MM.1S (cell line): Measurements from ENCODE around the gene PLEKHB1.

Experiments
- DNase-seq: peaks from one replicate; pipeline ENCODE4 v3.0.0-alpha.2; 2015
- H2AFZ ChIP-seq: fragments of 300-600 bp; sonication (generic); 2 replicates; pipeline ENCODE4 v1.6.0; 2016; ENCODE audit warnings: antibody characterized with exemption, low read length
- H3F3A ChIP-seq: fragments of 300-600 bp; sonication (generic); 2 replicates; pipeline ENCODE4 v1.6.1; 2016; ENCODE audit warnings: mild to moderate bottlenecking, antibody characterized with exemption, low read length, moderate library complexity, mixed read lengths; ENCODE audit not compliant: insufficient read depth
- H3K27ac ChIP-seq: fragments of 300-600 bp; sonication (generic); 2 replicates; pipeline ENCODE4 v1.5.1; 2016; ENCODE audit warnings: mild to moderate bottlenecking, low read length
- H3K27me3 ChIP-seq: fragments of 300-600 bp; sonication (generic); replicated peaks from 2 replicates; pipeline ENCODE4 v1.6.0; 2016; ENCODE audit warnings: low read length; ENCODE audit not compliant: insufficient read depth
- H3K36me3 ChIP-seq: fragments of 300-600 bp; sonication (generic); replicated peaks from 2 replicates; pipeline ENCODE4 v1.6.1; 2016; ENCODE audit warnings: mild to moderate bottlenecking, low read length, mixed read lengths; ENCODE audit not compliant: insufficient read depth
- H3K4me1 ChIP-seq: fragments of 300-600 bp; sonication (generic); 2 replicates; pipeline ENCODE4 v1.6.1; 2016; ENCODE audit warnings: low read length, mixed read lengths
- H3K4me2 ChIP-seq: fragments of 300-600 bp; sonication (generic); 2 replicates; pipeline ENCODE4 v1.6.0; 2016; ENCODE audit warnings: low read depth, low read length
- H3K4me3 ChIP-seq: fragments of 300-600 bp; sonication (generic); 2 replicates; pipeline ENCODE4 v1.5.1; 2016; ENCODE audit warnings: low read length, mixed read lengths
- H3K79me2 ChIP-seq: fragments of 300-600 bp; sonication (generic); 2 replicates; pipeline ENCODE4 v1.6.1; 2016; ENCODE audit warnings: mixed run types, low read length, mixed read lengths
- H3K9ac ChIP-seq: fragments of 300-600 bp; sonication (generic); 2 replicates; pipeline ENCODE4 v1.6.1; 2016; ENCODE audit warnings: low read length, mixed read lengths
- H3K9me2 ChIP-seq: fragments of 300-600 bp; sonication (generic); replicated peaks from 2 replicates; pipeline ENCODE4 v1.6.1; 2016; ENCODE audit warnings: mild to moderate bottlenecking, low read length, mixed read lengths; ENCODE audit not compliant: insufficient read depth
- H3K9me3 ChIP-seq: fragments of 300-600 bp; sonication (generic); replicated peaks from 2 replicates; pipeline ENCODE4 v1.6.1; 2016; ENCODE audit warnings: mild to moderate bottlenecking, low read length, mixed read lengths; ENCODE audit not compliant: insufficient read depth
- H4K20me1 ChIP-seq: fragments of 300-600 bp; sonication (generic); 2 replicates; pipeline ENCODE4 v1.6.1; 2016; ENCODE audit warnings: mild to moderate bottlenecking, low read length, moderate library complexity, mixed read lengths; ENCODE audit not compliant: insufficient read depth
- EZH2 ChIP-seq: fragments of 300-600 bp; sonication (generic); optimal IDR thresholded peaks from 2 replicates; pipeline ENCODE3; 2017; ENCODE audit warnings: low read depth, mild to moderate bottlenecking, antibody characterized with exemption, low read length, mixed read lengths
- EZH2phosphoT487 ChIP-seq: fragments of 300-600 bp; sonication (generic); IDR thresholded peaks from 2 replicates; pipeline ENCODE4 v1.6.1; 2018; ENCODE audit warnings: antibody characterized with exemption, low read length
- TF ChIP-seq, protein P1 (sequence below): fragments of 300-600 bp; sonication (generic); IDR thresholded peaks from 2 replicates; pipeline ENCODE4 v1.5.1; 2016; ENCODE audit warnings: antibody characterized with exemption, low read length, mixed read lengths

PLEKHB1 gene

GRCh38 chr11:73647459-73648100 lies 1.2 kb downstream of the PLEKHB1 start:
- TF ChIP-seq EZH2 (no peak), EZH2phosphoT487 (no peak)
- TF ChIP-seq, protein P1, sequence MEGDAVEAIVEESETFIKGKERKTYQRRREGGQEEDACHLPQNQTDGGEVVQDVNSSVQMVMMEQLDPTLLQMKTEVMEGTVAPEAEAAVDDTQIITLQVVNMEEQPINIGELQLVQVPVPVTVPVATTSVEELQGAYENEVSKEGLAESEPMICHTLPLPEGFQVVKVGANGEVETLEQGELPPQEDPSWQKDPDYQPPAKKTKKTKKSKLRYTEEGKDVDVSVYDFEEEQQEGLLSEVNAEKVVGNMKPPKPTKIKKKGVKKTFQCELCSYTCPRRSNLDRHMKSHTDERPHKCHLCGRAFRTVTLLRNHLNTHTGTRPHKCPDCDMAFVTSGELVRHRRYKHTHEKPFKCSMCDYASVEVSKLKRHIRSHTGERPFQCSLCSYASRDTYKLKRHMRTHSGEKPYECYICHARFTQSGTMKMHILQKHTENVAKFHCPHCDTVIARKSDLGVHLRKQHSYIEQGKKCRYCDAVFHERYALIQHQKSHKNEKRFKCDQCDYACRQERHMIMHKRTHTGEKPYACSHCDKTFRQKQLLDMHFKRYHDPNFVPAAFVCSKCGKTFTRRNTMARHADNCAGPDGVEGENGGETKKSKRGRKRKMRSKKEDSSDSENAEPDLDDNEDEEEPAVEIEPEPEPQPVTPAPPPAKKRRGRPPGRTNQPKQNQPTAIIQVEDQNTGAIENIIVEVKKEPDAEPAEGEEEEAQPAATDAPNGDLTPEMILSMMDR, result no peak
- Histone ChIP-seq H4K20me1 (no peaks in the 10 kb centered on the region), H3K36me3 (no peaks in the 10 kb centered on the region), H3K4me1 (0 out of 2 replicates have a peak, but pooled peaks cover 4% of the 10 kb centered on the region), H2AFZ (peak overlapping the region; percentile 83), H3K9me2 (no peaks in the 10 kb centered on the region), H3K4me2 (peak overlapping the region; percentile 75), H3K27ac (peak overlapping the region; percentile 7; the same call in 1 of the 2 replicates), H3K79me2 (no peaks in the 10 kb centered on the region), H3K9ac (peak overlapping the region; percentile 10; the same call in 1 of the 2 replicates), H3F3A (no peaks in the 10 kb centered on the region; the same call in 1 of the 2 replicates), H3K9me3 (no peaks in the 10 kb centered on the region), H3K27me3 (0 out of 2 replicates have a peak, but pooled peaks cover 5% of the 10 kb centered on the region), H3K4me3 (peak overlapping the region; percentile 61)
- peak; percentile 96 for DNase-seq

GRCh38 chr11:73648121-73648520 lies 1.7 kb downstream of the PLEKHB1 start:
- Histone ChIP-seq H3K27ac (no peak overlapping the region), H4K20me1 (no peaks in the 10 kb centered on the region), H3K9me3 (no peaks in the 10 kb centered on the region), H3K79me2 (no peaks in the 10 kb centered on the region), H3K9ac (no peak overlapping the region), H3K27me3 (0 out of 2 replicates have a peak, but pooled peaks cover 5% of the 10 kb centered on the region), H3K4me1 (0 out of 2 replicates have a peak, but pooled peaks cover 4% of the 10 kb centered on the region), H3F3A (no peaks in the 10 kb centered on the region; the same call in 1 of the 2 replicates), H3K4me2 (peak overlapping the region; percentile 75; the same call in 1 of the 2 replicates), H3K9me2 (no peaks in the 10 kb centered on the region), H2AFZ (peak overlapping the region; percentile 83), H3K4me3 (0 out of 2 replicates have a peak overlapping the region, but pooled peaks have one; percentile 61), H3K36me3 (no peaks in the 10 kb centered on the region)
- TF ChIP-seq EZH2phosphoT487 (no peak), EZH2 (no peak)
- TF ChIP-seq, protein P1, result no peak
- DNase-seq, result no peak

- Histone ChIP-seq H2AFZ (no peak overlapping the region), H3K36me3 (no peaks in the 10 kb centered on the region), H4K20me1 (no peaks in the 10 kb centered on the region), H3K27ac (no peak overlapping the region), H3K9me2 (no peaks in the 10 kb centered on the region), H3K4me2 (no peak overlapping the region), H3K79me2 (no peaks in the 10 kb centered on the region), H3K27me3 (0 out of 2 replicates have a peak, but pooled peaks cover 5% of the 10 kb centered on the region), H3K4me1 (0 out of 2 replicates have a peak, but pooled peaks cover 4% of the 10 kb centered on the region), H3K9ac (no peak overlapping the region), H3K4me3 (no peak overlapping the region), H3F3A (no peaks in the 10 kb centered on the region; the same call in 1 of the 2 replicates), H3K9me3 (no peaks in the 10 kb centered on the region)
- TF ChIP-seq EZH2 (no peak), EZH2phosphoT487 (no peak)
- TF ChIP-seq, protein P1, result no peak
- DNase-seq, result no peak
Observed at GRCh38 chr11:73648571-73649046, 2.2 kb downstream of the PLEKHB1 start.
